ENCODE results near the gene RAPGEF2. TPM values are rescaled to one million over a fixed set of nuclear protein-coding genes. Genes with fewer than 3 reads are reported as not detected.

RAPGEF2 gene
- total RNA-seq, 1 experiment from 2014 or later: 10.8 TPM

- no peak for DNase-seq (ENCODE audit: low spot score)
Observed at GRCh38 chr4:159197260-159197884, 94.5 kb downstream of the RAPGEF2 start.

DNA sequence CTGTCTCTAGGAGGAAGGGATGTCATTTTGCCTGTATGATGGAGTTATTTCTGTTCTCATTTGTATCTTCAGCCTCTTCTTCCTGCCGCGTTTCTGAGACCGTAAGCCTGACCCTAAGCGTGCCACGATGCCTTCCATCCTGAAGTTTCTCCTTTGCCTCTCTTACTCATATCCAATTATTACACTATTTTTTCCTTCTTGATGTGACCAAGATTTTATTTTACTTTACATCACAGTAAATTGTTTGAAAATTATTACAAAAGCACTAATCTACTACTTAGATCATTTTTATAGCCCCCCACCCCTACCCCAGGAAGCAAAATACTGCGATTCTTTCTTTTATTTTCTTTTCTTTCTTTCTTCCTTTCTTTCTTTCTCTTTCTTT, 95.0 kb downstream of the RAPGEF2 start:
- DNase-seq (ENCODE audit: low spot score): no peak

GRCh38 chr4:159199826-159200225, 96.9 kb downstream of the RAPGEF2 start:
- no peak for DNase-seq (ENCODE audit: low spot score)

DNA sequence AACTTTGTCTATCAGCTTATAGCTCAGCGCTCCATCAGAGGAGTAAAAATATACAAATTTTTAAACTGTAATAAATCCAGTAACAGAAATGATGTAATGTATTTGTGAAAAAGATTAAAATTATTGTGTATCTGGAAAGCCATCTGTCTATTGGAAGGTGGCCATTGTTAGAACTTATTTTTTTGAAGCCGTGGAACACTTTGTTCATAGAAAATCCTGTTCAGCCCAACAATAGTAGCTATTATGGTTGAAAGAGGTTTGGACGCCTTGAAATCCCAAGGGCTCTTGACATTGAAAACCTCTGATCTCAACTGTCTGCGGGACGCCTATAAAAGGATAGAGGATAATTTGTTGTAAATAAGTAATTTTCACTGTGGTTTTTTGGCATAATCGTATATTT, 98.3 kb downstream of the RAPGEF2 start:
- no peak for DNase-seq (ENCODE audit: low spot score)

DNA sequence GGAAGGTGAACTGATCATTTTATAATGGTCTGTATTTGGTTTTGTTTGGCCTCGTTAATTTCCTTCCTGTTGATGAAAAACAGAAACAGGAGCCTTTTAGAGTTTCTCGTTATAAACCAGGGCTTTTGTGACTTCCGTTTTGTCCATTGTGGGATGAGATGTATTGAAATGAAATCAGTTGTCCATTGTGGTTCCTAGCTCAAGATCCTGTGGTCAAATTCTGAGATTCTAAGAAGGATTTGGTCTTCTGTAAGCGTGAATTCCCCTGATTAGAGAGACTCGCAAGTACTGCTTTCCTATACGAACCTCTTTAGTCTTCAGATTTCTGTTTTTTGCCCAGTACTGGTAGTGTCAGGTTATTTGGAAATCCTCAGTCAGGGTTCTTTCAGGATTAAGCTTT, 101.7 kb downstream of the RAPGEF2 start:
- no peak for DNase-seq (ENCODE audit: low spot score)

- DNase-seq (ENCODE audit: low spot score): no peak
Observed at GRCh38 chr4:159205466-159205865, 102.6 kb downstream of the RAPGEF2 start.

DNA sequence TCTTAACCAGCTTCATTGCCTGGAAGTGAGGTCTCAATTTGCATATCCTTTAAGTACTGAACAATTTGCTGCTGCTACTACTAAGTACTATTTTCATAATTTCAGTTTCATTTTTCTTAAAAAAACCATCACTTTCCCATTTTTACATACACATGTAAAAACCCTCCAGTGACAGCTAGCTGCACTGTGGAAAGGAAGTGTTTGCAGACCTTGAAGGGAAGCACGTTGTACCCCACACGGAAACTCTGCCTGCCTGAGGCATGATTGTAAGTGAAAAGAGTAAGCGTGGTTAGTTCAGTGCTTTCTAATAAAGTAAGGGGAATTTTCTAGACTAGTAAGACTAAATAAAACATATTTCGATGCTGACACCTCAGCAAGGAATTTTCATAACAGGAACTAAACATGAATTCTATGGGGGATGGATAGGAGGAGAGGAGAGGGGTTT, 103.6 kb downstream of the RAPGEF2 start:
- no peak for DNase-seq (ENCODE audit: low spot score)

GRCh38 chr4:159209249-159209648, 106.4 kb downstream of the RAPGEF2 start:
- DNase-seq (ENCODE audit: low spot score): no peak

- DNase-seq (ENCODE audit: low spot score): no peak
Observed at GRCh38 chr4:159210975-159211374, 108.1 kb downstream of the RAPGEF2 start.

- no peak for DNase-seq (ENCODE audit: low spot score)
Observed at GRCh38 chr4:159212675-159213293, 109.9 kb downstream of the RAPGEF2 start.

DNA sequence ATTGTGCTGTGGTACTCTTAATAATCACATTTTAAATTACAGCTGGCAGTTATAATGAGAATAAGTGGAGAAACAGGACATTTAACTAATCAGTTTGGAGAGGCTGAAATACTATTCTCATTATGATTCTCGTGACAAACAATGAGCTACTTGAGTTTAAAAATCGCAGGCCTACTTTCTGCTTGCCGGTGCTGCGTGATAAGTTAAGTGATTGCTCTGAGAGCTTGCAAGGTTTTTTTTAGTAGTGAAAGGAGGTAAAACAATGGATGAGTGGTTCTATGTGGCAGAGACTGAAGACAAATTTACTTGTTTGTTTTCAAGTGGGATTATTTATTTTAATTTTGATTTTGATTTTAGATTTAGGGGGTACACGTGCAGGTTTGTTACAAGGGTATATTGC, 114.0 kb downstream of the RAPGEF2 start:
- no peak for DNase-seq (ENCODE audit: low spot score)

GRCh38 chr4:159219862-159220261, 117.0 kb downstream of the RAPGEF2 start:
- DNase-seq (ENCODE audit: low spot score): no peak

DNA sequence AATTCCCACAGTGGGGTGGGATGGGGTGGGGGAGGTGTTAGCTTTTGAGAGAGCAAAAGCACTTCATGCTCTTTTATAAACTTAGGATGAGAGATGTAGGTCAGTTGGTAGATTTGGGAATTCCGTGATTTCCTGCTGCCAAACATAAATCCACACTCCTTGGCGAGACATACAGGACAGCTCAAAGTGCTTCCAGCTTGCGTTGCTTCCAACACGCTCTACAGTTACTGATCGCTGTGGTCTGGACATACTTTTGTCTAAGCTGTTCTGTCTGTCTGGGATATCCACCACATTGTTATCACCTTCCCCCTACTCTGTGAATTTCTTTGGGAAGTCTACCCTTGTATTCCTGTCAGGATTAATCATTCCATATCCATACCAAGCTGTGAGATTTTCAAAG, 117.5 kb downstream of the RAPGEF2 start:
- no peak for DNase-seq (ENCODE audit: low spot score)

- DNase-seq (ENCODE audit: low spot score): no peak
Observed at GRCh38 chr4:159221280-159221679, 118.4 kb downstream of the RAPGEF2 start.

- DNase-seq (ENCODE audit: low spot score): no peak
Observed at GRCh38 chr4:159222043-159222552, 119.2 kb downstream of the RAPGEF2 start.

DNA sequence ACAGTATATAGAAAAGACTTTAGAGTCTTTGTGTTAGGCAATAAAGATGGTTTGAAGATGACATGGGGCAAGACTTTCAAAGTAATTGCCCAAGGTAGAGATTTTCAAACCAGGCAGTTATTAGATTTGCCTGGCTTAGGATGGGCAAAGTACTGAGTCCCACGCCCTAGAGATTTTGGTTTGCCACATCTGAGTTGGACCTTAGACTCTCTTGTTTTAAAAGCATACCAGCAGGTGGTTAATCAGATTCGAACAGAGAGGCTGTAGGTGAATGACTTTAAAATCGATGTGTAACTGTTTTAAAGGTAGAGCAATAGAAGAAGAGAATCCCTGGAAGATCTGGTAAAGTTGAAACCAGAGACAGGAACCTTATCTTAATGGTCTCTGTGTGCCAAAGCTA, 121.5 kb downstream of the RAPGEF2 start:
- DNase-seq (ENCODE audit: low spot score): no peak

DNA sequence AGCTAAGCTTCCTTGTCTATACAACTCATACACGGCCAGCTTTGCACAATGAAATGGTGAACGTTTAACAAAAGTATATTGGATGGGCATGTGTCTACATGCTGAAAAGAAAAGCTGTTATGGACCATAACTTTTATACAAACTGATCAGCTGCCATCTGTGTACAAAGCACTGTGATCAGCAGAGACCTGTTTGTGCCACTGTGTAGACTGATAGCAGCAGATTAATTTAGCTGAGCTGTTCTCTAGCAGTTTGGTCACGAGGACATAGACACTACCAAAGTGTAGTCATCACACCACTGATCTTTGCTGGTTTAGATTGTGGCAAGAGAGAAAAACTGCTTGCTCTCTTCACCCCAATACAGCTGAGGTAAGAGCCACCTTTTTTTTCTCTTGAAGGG, 124.5 kb downstream of the RAPGEF2 start:
- DNase-seq (ENCODE audit: low spot score): no peak

DNA sequence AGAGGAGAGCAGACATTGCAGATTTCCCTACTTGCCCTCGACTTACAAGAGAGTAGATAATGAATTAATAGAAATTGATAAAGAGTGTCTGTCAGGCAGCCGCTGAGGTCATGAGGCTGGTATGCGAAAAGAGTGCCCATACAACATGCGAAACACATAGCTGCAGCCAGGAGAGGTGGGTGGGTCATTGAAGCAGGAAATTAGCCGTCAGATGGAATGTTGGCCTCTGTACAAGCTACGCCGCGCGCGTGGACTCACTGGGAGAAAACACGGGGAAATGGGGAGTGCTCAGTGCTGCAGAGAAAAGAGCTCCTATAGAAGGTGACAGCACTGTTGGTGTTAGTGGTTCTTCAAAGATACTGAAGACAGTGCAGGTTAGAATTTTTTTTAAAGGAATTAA, 125.1 kb downstream of the RAPGEF2 start:
- DNase-seq (ENCODE audit: low spot score): peak; percentile 83

DNA sequence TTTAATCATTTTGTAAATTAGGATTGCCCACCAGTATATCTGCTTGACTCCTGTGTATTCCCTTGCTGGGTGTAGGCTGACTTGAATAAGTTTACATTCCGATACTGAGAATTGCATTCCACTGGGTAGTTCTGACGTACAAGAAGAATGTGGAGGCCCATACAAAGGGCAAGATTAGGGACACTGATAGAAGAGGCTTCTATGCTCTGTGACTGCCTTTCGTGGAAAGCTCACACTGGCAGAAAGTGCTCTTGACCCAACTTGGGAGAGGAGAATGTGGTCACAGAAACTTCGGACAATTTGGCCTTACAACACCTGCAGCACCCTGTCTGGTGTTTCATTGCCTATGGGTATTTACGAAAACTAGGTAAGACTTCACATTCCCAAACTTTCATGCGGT, 126.3 kb downstream of the RAPGEF2 start:
- DNase-seq (ENCODE audit: low spot score): peak; percentile 62

DNA sequence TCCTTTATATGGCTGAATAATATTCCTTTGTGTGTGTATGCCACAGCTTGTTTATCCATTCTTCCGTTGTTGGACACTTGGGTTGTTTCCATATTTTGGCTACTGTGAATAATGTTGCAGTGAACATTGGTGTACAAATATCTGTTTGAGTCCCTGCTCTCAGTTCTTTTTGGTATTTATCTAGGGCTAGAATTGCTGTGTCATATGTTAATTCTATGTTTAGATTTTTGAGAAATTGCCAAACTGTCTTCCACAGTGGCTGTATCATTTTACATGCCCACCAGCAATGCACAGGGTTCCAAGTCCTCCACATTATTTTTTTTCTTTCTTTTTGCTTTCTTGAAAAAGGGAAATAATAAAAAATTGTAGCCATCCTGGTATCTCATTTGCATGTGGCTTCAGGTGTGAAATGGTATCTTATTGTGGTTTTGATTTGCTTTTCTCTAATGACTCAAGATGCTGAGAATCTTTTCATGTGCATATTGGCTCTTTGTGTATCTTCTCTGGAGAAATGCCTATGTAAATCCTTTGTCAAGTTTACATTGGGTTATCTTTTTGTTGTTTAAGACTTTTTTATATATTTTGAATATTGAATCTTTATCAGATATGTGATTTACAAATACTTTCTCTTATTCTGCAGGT, 129.7 kb downstream of the RAPGEF2 start:
- no peak for DNase-seq (ENCODE audit: low spot score)

GRCh38 chr4:159235779-159236368, 133.0 kb downstream of the RAPGEF2 start:
- no peak for DNase-seq (ENCODE audit: low spot score)

DNA sequence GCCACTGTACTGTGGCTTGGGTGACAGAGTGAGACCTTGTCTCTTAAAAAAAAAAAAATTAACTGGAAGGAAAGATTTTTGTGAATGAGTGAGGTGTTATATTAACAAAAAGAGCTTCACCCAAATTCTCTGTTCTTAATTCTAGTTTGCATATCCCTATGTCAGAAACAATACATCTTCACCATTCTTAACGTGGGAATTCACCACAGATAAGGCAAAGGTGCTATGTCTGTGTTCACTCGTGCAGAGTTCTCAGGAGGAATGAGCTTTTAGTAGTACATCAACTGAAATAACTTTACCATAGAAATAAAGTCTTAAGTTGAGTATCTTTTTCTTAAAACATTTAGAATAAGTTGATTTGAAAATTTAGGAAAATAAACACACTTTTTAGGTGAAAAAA, 135.1 kb downstream of the RAPGEF2 start:
- DNase-seq (ENCODE audit: low spot score): no peak

DNA sequence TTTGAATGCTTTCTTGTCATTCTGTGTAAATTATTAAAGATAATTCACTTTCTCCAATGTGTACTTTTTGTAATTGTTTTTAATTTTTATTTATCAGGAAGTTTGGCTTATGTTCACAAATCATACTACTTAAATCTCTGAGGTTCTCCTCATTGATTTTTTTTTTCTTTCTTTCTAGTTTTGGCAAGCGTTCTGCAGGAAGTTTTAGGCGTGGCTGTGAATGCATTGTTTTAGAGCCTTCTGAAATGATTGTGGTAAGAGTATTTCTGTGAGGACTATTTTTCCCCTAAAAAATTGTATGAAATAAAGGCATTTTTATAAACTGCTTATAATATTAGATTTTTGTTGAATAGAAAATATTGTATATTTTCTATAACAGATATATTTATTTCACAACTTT, 135.8 kb downstream of the RAPGEF2 start:
- no peak for DNase-seq (ENCODE audit: low spot score)
